Glutamatergic neuron (in vitro differentiated cells): ENCODE results near the gene PSTPIP2. TPM values are rescaled to one million over a fixed set of nuclear protein-coding genes. Genes with fewer than 3 reads are reported as not detected.

Experiments used
- DNase-seq: peaks from one replicate; pipeline ENCODE4 v3.0.0; 2022
- H3K27ac Mint-ChIP-seq: one replicate; pipeline ENCODE4 v1.8.0; 2020; ENCODE audit warnings: mild to moderate bottlenecking, mixed read lengths, inconsistent platforms; ENCODE audit not compliant: unreplicated experiment
- H3K27me3 Mint-ChIP-seq: one replicate; pipeline ENCODE4 v1.8.0; 2020; ENCODE audit warnings: mild to moderate bottlenecking, moderate library complexity, mixed read lengths, inconsistent platforms; ENCODE audit not compliant: unreplicated experiment
- H3K36me3 Mint-ChIP-seq: one replicate; pipeline ENCODE4 v1.8.0; 2020; ENCODE audit warnings: mild to moderate bottlenecking, mixed read lengths, inconsistent platforms; ENCODE audit not compliant: unreplicated experiment
- H3K4me1 Mint-ChIP-seq: one replicate; pipeline ENCODE4 v1.8.0; 2020; ENCODE audit warnings: mild to moderate bottlenecking, low read depth, mixed read lengths, inconsistent platforms; ENCODE audit not compliant: unreplicated experiment
- H3K4me3 Mint-ChIP-seq: one replicate; pipeline ENCODE4 v1.8.0; 2020; ENCODE audit warnings: mild to moderate bottlenecking, mixed read lengths, inconsistent platforms; ENCODE audit not compliant: unreplicated experiment
- H3K9me3 Mint-ChIP-seq: one replicate; pipeline ENCODE4 v1.8.0; 2020; ENCODE audit warnings: mild to moderate bottlenecking, moderate library complexity, mixed read lengths, inconsistent platforms; ENCODE audit not compliant: unreplicated experiment
- CTCF ChIP-seq: fragments of 200-600 bp; sonication (generic); IDR thresholded peaks from one replicate; pipeline ENCODE4 v1.5.0; 2021; ENCODE audit not compliant: partially characterized antibody, unreplicated experiment
- total RNA-seq: library from RNA; stranded (reverse); fragmentation: NEBNext Ultra II Directional; extraction: Animal tissue kit (Norgen Biotek cat#: 25700); gene quantifications from one replicate; pipeline ENCODE4 v1.2.1, GENCODE V29; 2021; ENCODE audit not compliant: unreplicated experiment

PSTPIP2 gene
- total RNA-seq, 1 donor from 2014 or later, result 0.20 TPM

GRCh38 chr18:46054956-46055837, 16.9 kb downstream of the PSTPIP2 start:
- Mint-ChIP-seq H3K36me3 (no peaks in the 10 kb centered on the region), H3K27ac (no peak overlapping the region), H3K27me3 (no peaks in the 10 kb centered on the region), H3K4me3 (no peak overlapping the region), H3K9me3 (no peaks in the 10 kb centered on the region), H3K4me1 (no peaks in the 10 kb centered on the region)
- no peak for DNase-seq
- TF ChIP-seq CTCF, result no peak

GRCh38 chr18:46053368-46054095, 18.5 kb downstream of the PSTPIP2 start:
- no peak for DNase-seq
- H3K4me1 Mint-ChIP-seq, result no peaks in the 10 kb centered on the region
- no peaks in the 10 kb centered on the region for H3K27me3 Mint-ChIP-seq
- H3K9me3 Mint-ChIP-seq, result no peaks in the 10 kb centered on the region
- H3K27ac Mint-ChIP-seq, result no peak overlapping the region
- no peak for TF ChIP-seq CTCF
- H3K36me3 Mint-ChIP-seq, result no peaks in the 10 kb centered on the region
- H3K4me3 Mint-ChIP-seq, result no peak overlapping the region

- Mint-ChIP-seq H3K4me3 (no peak overlapping the region), H3K27me3 (no peaks in the 10 kb centered on the region), H3K9me3 (no peaks in the 10 kb centered on the region), H3K36me3 (no peaks in the 10 kb centered on the region), H3K27ac (no peak overlapping the region), H3K4me1 (no peaks in the 10 kb centered on the region)
- no peak for DNase-seq
- no peak for TF ChIP-seq CTCF
Observed at GRCh38 chr18:46051731-46052461, 20.2 kb downstream of the PSTPIP2 start.

GRCh38 chr18:46050268-46050667, 21.8 kb downstream of the PSTPIP2 start:
- Mint-ChIP-seq H3K27ac (no peak overlapping the region), H3K9me3 (no peaks in the 10 kb centered on the region), H3K27me3 (no peaks in the 10 kb centered on the region), H3K4me1 (no peaks in the 10 kb centered on the region), H3K4me3 (no peak overlapping the region), H3K36me3 (no peaks in the 10 kb centered on the region)
- DNase-seq, result no peak
- no peak for TF ChIP-seq CTCF
